Lower lobe of right lung (tissue), 2 donors: ENCODE measurements around the gene EXOC4. TPM values are rescaled to one million over a fixed set of nuclear protein-coding genes. Genes with fewer than 3 reads are reported as not detected.

Experiments used
- ATAC-seq, 2 donors: fragments of 200-7000 bp; cut with Tn5 transposase; one replicate each; pipeline ENCODE4 v1.9.1; 2020 to 2022; ENCODE audit warnings: mild to moderate bottlenecking in 2 of 2, moderate library complexity in 2 of 2
- DNase-seq: peaks from one replicate; pipeline ENCODE4 v3.0.0-alpha.2; 2020
- H3K27ac ChIP-seq: fragments of 200-600 bp; one replicate; pipeline ENCODE4 v1.8.0; 2022
- H3K27me3 ChIP-seq: fragments of 200-600 bp; one replicate; pipeline ENCODE4 v1.8.0; 2022; ENCODE audit warnings: low read depth
- H3K36me3 ChIP-seq: fragments of 200-600 bp; one replicate; pipeline ENCODE4 v1.8.0; 2022; ENCODE audit warnings: mild to moderate bottlenecking
- H3K4me1 ChIP-seq: fragments of 200-600 bp; one replicate; pipeline ENCODE4 v1.8.0; 2022
- H3K4me3 ChIP-seq: fragments of 200-600 bp; one replicate; pipeline ENCODE4 v1.8.0; 2022; ENCODE audit warnings: mild to moderate bottlenecking
- H3K9me3 ChIP-seq: fragments of 200-600 bp; one replicate; pipeline ENCODE4 v1.8.0; 2022
- intact Hi-C: fragments of 100-400 bp; cut with DNase I; formaldehyde crosslinking; loops from one replicate; pipeline ENCODE4 v1.11.0; 2022
- microRNA-seq: library from miRNA; unstranded; fragments of <30 nt; microRNA quantifications from one replicate; pipeline ENCODE4 v1.2.0, GENCODE V29; 2020; ENCODE audit warnings: borderline number of aligned reads
- total RNA-seq: library from RNA; stranded (reverse); fragmentation: NEBNext Ultra II Directional; extraction: Animal tissue kit (Norgen Biotek cat#: 25700); gene quantifications from one replicate; pipeline ENCODE4 v1.2.1, GENCODE V29; 2021
- TF ChIP-seq, protein P1 (sequence below): fragments of 200-600 bp; IDR thresholded peaks from one replicate; pipeline ENCODE4 v1.8.0; 2022; ENCODE audit warnings: antibody characterized with exemption, mild to moderate bottlenecking
- donor health status: DM: no; HTN: yes; CAD: no; lungs with severe emphysema.

EXOC4 gene
- total RNA-seq, 1 donor from 2014 or later, result 80.2 TPM

DNA sequence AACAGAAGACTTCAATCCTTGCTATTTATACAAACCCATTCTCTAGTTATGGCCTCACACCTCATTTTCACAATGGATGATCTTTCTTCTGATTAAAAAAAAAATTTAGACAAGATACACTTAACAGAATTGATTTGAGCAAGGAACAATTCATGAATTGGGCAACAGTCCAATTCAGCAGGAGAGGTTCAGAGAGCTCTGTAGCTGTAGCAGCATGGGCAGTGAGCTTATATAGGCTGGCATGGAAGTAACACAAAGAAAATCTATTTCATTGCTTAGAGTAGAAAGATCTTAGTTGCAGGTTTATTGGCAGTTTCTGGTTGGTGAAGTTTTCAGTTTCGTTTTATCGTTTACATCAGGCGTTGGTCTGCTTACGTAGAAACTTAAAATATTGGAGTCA is 851.3 kb downstream of the EXOC4 start:
- TF ChIP-seq, protein P1, sequence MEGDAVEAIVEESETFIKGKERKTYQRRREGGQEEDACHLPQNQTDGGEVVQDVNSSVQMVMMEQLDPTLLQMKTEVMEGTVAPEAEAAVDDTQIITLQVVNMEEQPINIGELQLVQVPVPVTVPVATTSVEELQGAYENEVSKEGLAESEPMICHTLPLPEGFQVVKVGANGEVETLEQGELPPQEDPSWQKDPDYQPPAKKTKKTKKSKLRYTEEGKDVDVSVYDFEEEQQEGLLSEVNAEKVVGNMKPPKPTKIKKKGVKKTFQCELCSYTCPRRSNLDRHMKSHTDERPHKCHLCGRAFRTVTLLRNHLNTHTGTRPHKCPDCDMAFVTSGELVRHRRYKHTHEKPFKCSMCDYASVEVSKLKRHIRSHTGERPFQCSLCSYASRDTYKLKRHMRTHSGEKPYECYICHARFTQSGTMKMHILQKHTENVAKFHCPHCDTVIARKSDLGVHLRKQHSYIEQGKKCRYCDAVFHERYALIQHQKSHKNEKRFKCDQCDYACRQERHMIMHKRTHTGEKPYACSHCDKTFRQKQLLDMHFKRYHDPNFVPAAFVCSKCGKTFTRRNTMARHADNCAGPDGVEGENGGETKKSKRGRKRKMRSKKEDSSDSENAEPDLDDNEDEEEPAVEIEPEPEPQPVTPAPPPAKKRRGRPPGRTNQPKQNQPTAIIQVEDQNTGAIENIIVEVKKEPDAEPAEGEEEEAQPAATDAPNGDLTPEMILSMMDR, result no peak
- no peak for DNase-seq
- no peak for ATAC-seq
- no peak overlapping the region for H3K27ac ChIP-seq
- H3K4me3 ChIP-seq, result no peak overlapping the region
- no peaks in the 10 kb centered on the region for H3K9me3 ChIP-seq
- H3K36me3 ChIP-seq, result no peaks in the 10 kb centered on the region
- H3K27me3 ChIP-seq, result no peaks in the 10 kb centered on the region
- no peaks in the 10 kb centered on the region for H3K4me1 ChIP-seq
- intact Hi-C loops, result no loop called here

- H3K4me3 ChIP-seq, result no peak overlapping the region
- TF ChIP-seq, protein P1, result no peak
- intact Hi-C loops, result no loop called here
- ATAC-seq, result no peak
- H3K36me3 ChIP-seq, result no peaks in the 10 kb centered on the region
- no peaks in the 10 kb centered on the region for H3K4me1 ChIP-seq
- no peaks in the 10 kb centered on the region for H3K9me3 ChIP-seq
- H3K27ac ChIP-seq, result no peak overlapping the region
- no peaks in the 10 kb centered on the region for H3K27me3 ChIP-seq
- no peak for DNase-seq
Observed at GRCh38 chr7:134105841-134106240, 853.0 kb downstream of the EXOC4 start.

DNA sequence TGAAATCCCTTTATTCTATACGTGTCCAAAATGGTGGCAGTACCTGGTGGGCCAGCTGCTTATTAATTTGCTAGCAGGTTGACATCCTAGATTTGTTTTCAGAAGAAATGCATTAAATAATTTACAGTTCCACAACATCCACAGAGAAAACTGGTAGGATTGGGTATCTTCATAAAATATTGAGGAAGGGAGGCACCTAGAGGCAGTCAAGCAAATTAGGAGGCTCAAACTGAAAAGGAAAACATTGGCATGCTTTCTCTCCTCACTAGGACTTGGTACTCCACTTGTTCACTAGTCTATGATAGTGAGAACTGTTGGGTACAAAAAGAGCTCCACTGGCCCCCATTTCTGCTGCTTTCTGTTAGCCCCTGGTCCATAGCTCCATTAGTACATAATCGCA is 855.9 kb downstream of the EXOC4 start:
- no peak for DNase-seq
- H3K36me3 ChIP-seq, result no peaks in the 10 kb centered on the region
- no peak for ATAC-seq

DNA sequence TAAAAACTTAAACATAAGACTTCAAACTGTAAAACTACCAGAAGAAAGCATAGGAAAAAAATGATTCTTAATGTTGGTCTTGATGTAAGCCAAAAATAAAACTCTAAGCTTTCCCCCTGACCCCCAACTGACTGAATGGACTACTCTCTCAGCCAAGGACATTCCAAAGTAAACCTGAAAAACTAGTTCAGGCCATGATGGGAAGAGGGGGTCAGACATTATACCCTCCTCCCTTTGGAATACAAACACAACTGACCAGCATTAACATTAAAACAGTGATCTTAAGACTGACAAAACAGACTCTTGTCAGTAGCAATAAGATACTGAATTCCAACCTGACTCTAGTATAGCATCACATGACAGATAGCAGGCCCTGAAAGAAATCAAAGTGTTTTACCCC is 860.8 kb downstream of the EXOC4 start:
- Histone ChIP-seq H3K4me1 (no peaks in the 10 kb centered on the region), H3K36me3 (no peaks in the 10 kb centered on the region), H3K27ac (no peak overlapping the region), H3K27me3 (no peaks in the 10 kb centered on the region), H3K4me3 (no peak overlapping the region), H3K9me3 (no peaks in the 10 kb centered on the region)
- intact Hi-C loops, result no loop called here
- ATAC-seq, result no peak
- DNase-seq, result no peak
- TF ChIP-seq, protein P1, result no peak

More for the DNA sequence above, 855.9 kb downstream of the EXOC4 start:
- Histone ChIP-seq H3K9me3 (no peaks in the 10 kb centered on the region), H3K27me3 (no peaks in the 10 kb centered on the region), H3K4me1 (no peaks in the 10 kb centered on the region), H3K27ac (no peak overlapping the region), H3K4me3 (no peak overlapping the region)
- intact Hi-C loops, result no loop called here
- TF ChIP-seq, protein P1, result no peak

GRCh38 chr7:134114992-134115391 is 862.1 kb downstream of the EXOC4 start:
- H3K36me3 ChIP-seq, result no peaks in the 10 kb centered on the region
- TF ChIP-seq, protein P1, result no peak
- intact Hi-C loops, result no loop called here

More at GRCh38 chr7:134114992-134115391, 862.1 kb downstream of the EXOC4 start:
- ATAC-seq, result no peak
- no peaks in the 10 kb centered on the region for H3K27me3 ChIP-seq
- no peaks in the 10 kb centered on the region for H3K4me1 ChIP-seq
- DNase-seq, result no peak
- H3K27ac ChIP-seq, result no peak overlapping the region
- H3K4me3 ChIP-seq, result no peak overlapping the region
- H3K9me3 ChIP-seq, result no peaks in the 10 kb centered on the region

Small RNAs within 50 kb of the gene (microRNA-seq; reads per million reads assigned to microRNA genes)
- not detected for gene MIR6133

Other genes starting within 250 kb of the EXOC4 start
- 38.5 TPM for gene CHCHD3, start 171.0 kb upstream of the EXOC4 start, total RNA-seq